NCI-H774 (cell line): Measurements from ENCODE around the gene RAD21L1.
"Not testable (repeated sequence)": the region's sequence is repeated elsewhere in the genome, so short reads cannot be mapped to it uniquely, and the experiment has no call there.

ENCODE experiments used
- DNase-seq: peaks from one replicate; lab custom pipeline; 2025; lab: John Stamatoyannopoulos, UW

Gene RAD21L1

GRCh38 chr20:1225263-1225782, 521 bp upstream of the RAD21L1 start:
- DNase-seq = peak; percentile 66

- no peak for DNase-seq
Measured at GRCh38 chr20:1229541-1229940, 3.7 kb downstream of the RAD21L1 start.

- no peak for DNase-seq
Measured at GRCh38 chr20:1232286-1233111, 6.7 kb downstream of the RAD21L1 start.

- DNase-seq = no peak
Measured at GRCh38 chr20:1240549-1240948, 14.7 kb downstream of the RAD21L1 start.

- DNase-seq = no peak
Measured at GRCh38 chr20:1241456-1241855, 15.6 kb downstream of the RAD21L1 start.

- no peak for DNase-seq
Measured at GRCh38 chr20:1242099-1242498, 16.3 kb downstream of the RAD21L1 start.

- DNase-seq = no peak
Measured at GRCh38 chr20:1242530-1242929, 16.7 kb downstream of the RAD21L1 start.

GRCh38 chr20:1245578-1245977, 19.7 kb downstream of the RAD21L1 start:
- no peak for DNase-seq

- DNase-seq = no peak
Measured at GRCh38 chr20:1247689-1248088, 21.8 kb downstream of the RAD21L1 start.

GRCh38 chr20:1250282-1250681, 24.4 kb downstream of the RAD21L1 start:
- DNase-seq = not testable (repeated sequence)

- no peak for DNase-seq
Measured at GRCh38 chr20:1252416-1252815, 26.6 kb downstream of the RAD21L1 start.

GRCh38 chr20:1254254-1254653, 28.4 kb downstream of the RAD21L1 start:
- no peak for DNase-seq

GRCh38 chr20:1255675-1256074, 29.8 kb downstream of the RAD21L1 start:
- DNase-seq = no peak

- no peak for DNase-seq
Measured at GRCh38 chr20:1263853-1264252, 38.0 kb downstream of the RAD21L1 start.

GRCh38 chr20:1264727-1265126, 38.9 kb downstream of the RAD21L1 start:
- no peak for DNase-seq

- no peak for DNase-seq
Measured at GRCh38 chr20:1265226-1265915, 39.5 kb downstream of the RAD21L1 start.

- DNase-seq = no peak
Measured at GRCh38 chr20:1265916-1266166, 40.0 kb downstream of the RAD21L1 start.

- peak; percentile 34 for DNase-seq
Measured at GRCh38 chr20:1266167-1266973, 40.5 kb downstream of the RAD21L1 start, which contains the start of gene SNPH. Gene SNPH, plus strand, starts transcription at chr20:1266294. Its CDS starts 29,946 bp downstream, at chr20:1296240.

- DNase-seq = no peak
Measured at GRCh38 chr20:1267161-1267560, 41.3 kb downstream of the RAD21L1 start.

- DNase-seq = no peak
Measured at GRCh38 chr20:1267809-1268374, 42.0 kb downstream of the RAD21L1 start.

GRCh38 chr20:1269235-1269634, 43.4 kb downstream of the RAD21L1 start:
- no peak for DNase-seq

- DNase-seq = no peak
Measured at GRCh38 chr20:1269850-1270249, 44.0 kb downstream of the RAD21L1 start.
